K562 (cell line): ENCODE measurements around the gene ARHGEF40. TPM values are rescaled to one million over a fixed set of nuclear protein-coding genes. Genes with fewer than 3 reads are reported as not detected.

Source experiments
- ARID2 ChIP-seq: fragments of 450-650 bp; IDR thresholded peaks from 2 replicates; pipeline ENCODE4 v1.6.1; 2017; ENCODE audit warnings: antibody characterized with exemption, mild to moderate bottlenecking
- CBX5 ChIP-seq: IDR thresholded peaks from 2 replicates; pipeline ENCODE4 v1.6.1; 2014; ENCODE audit warnings: low read depth, borderline replicate concordance
- COPS2 ChIP-seq: fragments of 450-650 bp; conservative IDR thresholded peaks from 2 replicates; pipeline ENCODE4 v1.6.1; 2016; ENCODE audit warnings: mild to moderate bottlenecking, moderate library complexity
- E2F1 ChIP-seq: sonication (generic); formaldehyde crosslinking; IDR thresholded peaks from 2 replicates; pipeline ENCODE4 v1.8.1; 2023; ENCODE audit warnings: mild to moderate bottlenecking, missing genetic modification reagents, moderate library complexity
- EGR1 ChIP-seq: fragments of 450-650 bp; conservative IDR thresholded peaks from 2 replicates; pipeline ENCODE4 v1.6.1; 2017; ENCODE audit warnings: mild to moderate bottlenecking
- EHMT2 ChIP-seq: fragments of 450-650 bp; IDR thresholded peaks from 2 replicates; pipeline ENCODE4 v1.6.1; 2018; ENCODE audit warnings: antibody characterized with exemption
- ERF ChIP-seq: fragments of 450-650 bp; formaldehyde crosslinking; IDR thresholded peaks from 2 replicates; pipeline ENCODE4 v1.4.0; 2020; ENCODE audit warnings: mild to moderate bottlenecking, mixed read lengths
- L3MBTL2 ChIP-seq: fragments of 450-650 bp; IDR thresholded peaks from 2 replicates; pipeline ENCODE4 v1.6.1; 2016; ENCODE audit warnings: mild to moderate bottlenecking, moderate library complexity
- MEIS2 ChIP-seq: fragments of 450-650 bp; IDR thresholded peaks from 2 replicates; pipeline ENCODE4 v1.6.1; 2014; ENCODE audit warnings: mild to moderate bottlenecking; ENCODE audit not compliant: partially characterized antibody
- NR2F6 ChIP-seq: fragments of 450-650 bp; formaldehyde crosslinking; IDR thresholded peaks from 2 replicates; pipeline ENCODE4 v1.4.0; 2020; ENCODE audit warnings: mild to moderate bottlenecking
- PHTF2 ChIP-seq: fragments of 250-450 bp; sonication (Bioruptor Pico); IDR thresholded peaks from 2 replicates; pipeline ENCODE4 v1.5.0; 2021; ENCODE audit warnings: mild to moderate bottlenecking
- RAD51 ChIP-seq: fragments of 450-650 bp; IDR thresholded peaks from 2 replicates; pipeline ENCODE4 v1.7.1; 2016; ENCODE audit warnings: low read depth, mild to moderate bottlenecking, borderline replicate concordance
- SREBF1 ChIP-seq: fragments of 150-350 bp; IDR thresholded peaks from 2 replicates; pipeline ENCODE4 v1.6.1; 2014; ENCODE audit warnings: antibody characterized with exemption, low read depth, low read length, borderline replicate concordance
- TEAD4 ChIP-seq, 2 experiments: sonication (generic) in 1 of 2; formaldehyde crosslinking in 1 of 2; IDR thresholded peaks; 2 replicates each; pipeline versions ENCODE4 v1.6.1 to v1.8.0; 2012 to 2022; ENCODE audit warnings: borderline replicate concordance in 1 of 2, inconsistent platforms in 1 of 2, low read length in 1 of 2, mild to moderate bottlenecking in 1 of 2, missing genetic modification reagents in 1 of 2
- ZNF217 ChIP-seq: sonication (generic); formaldehyde crosslinking; IDR thresholded peaks from 2 replicates; pipeline ENCODE4 v1.8.0; 2022; ENCODE audit warnings: mild to moderate bottlenecking, missing genetic modification reagents
- polyA plus RNA-seq, 8 experiments: library from polyadenylated mRNA; depleted of rRNA in 4 of 8; stranded (reverse) in 5 of 8; unstranded in 3 of 8; fragments of >200 nt; fragmentation: Nextera tagmentation in 2 of 8; fragmentation: Illumina TruSeq in 1 of 8; extraction: Ambion mirVana in 2 of 8; extraction: Trizol in 1 of 8; gene quantifications; 2 replicates each; pipeline versions ENCODE4 v1.2.1 to v1.2.3, GENCODE V29; 2011 to 2014; ENCODE audit warnings: inconsistent platforms in 1 of 8, missing spikeins in 1 of 8
- total RNA-seq, 7 experiments: library from RNA; depleted of rRNA in 6 of 7; stranded (reverse); fragments of >200 nt in 6 of 7; fragmentation: Illumina TruSeq in 2 of 7; extraction: Trizol in 2 of 7; gene quantifications; 2 replicates each; pipeline versions ENCODE4 v1.2.1 to v1.2.3, GENCODE V29; 2011 to 2021; ENCODE audit warnings: low replicate concordance in 1 of 7
- TF ChIP-seq, protein P1 (sequence below): fragments of 450-650 bp; formaldehyde crosslinking; IDR thresholded peaks from 2 replicates; pipeline ENCODE4 v1.4.0; 2020; ENCODE audit warnings: mild to moderate bottlenecking, moderate library complexity
- TF ChIP-seq, protein P2 (sequence below): sonication (generic); IDR thresholded peaks from 2 replicates; pipeline ENCODE4 v1.6.1; 2016
- TF ChIP-seq, protein P3 (sequence below): sonication (generic); formaldehyde crosslinking; IDR thresholded peaks from 2 replicates; pipeline ENCODE4 v1.8.1; 2023; ENCODE audit warnings: mild to moderate bottlenecking, missing genetic modification reagents
- TF ChIP-seq, protein P4 (sequence below): fragments of 150-350 bp; IDR thresholded peaks from 2 replicates; pipeline ENCODE4 v1.6.1; 2014; ENCODE audit warnings: low read depth, mild to moderate bottlenecking, low read length, borderline replicate concordance

ARHGEF40 gene
- total and polyA plus RNA-seq, 9 of the 15 experiments (the other 6 are each of a cell fraction or from before 2014, with no cell fraction given), result 0.42 to 6.3 (median 3.8) TPM

GRCh38 chr14:21101802-21102413 is 31.8 kb downstream of the ARHGEF40 start (continued):
- peak; percentile 41 for TF ChIP-seq EGR1
- TF ChIP-seq COPS2, result no peak
- TF ChIP-seq L3MBTL2, result 0 out of 2 replicates have a peak, but pooled peaks have one; percentile 23
- TF ChIP-seq, protein P1, sequence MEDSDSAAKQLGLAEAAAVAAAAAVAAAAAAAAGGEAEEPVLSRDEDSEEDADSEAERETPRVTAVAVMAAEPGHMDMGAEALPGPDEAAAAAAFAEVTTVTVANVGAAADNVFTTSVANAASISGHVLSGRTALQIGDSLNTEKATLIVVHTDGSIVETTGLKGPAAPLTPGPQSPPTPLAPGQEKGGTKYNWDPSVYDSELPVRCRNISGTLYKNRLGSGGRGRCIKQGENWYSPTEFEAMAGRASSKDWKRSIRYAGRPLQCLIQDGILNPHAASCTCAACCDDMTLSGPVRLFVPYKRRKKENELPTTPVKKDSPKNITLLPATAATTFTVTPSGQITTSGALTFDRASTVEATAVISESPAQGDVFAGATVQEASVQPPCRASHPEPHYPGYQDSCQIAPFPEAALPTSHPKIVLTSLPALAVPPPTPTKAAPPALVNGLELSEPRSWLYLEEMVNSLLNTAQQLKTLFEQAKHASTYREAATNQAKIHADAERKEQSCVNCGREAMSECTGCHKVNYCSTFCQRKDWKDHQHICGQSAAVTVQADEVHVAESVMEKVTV, result no peak
- 0 out of 2 replicates have a peak, but pooled peaks have one; percentile 20 for TF ChIP-seq TEAD4 (IDR thresholded peaks at IDR 0.05; ENCODE audit: low read length)
- TF ChIP-seq TEAD4 (CRISPR knock-in tag; IDR thresholded peaks at IDR 0.05; ENCODE audit: borderline replicate concordance), result no peak
- TF ChIP-seq ARID2, result no peak
- no peak for TF ChIP-seq ZNF217 (CRISPR knock-in tag)
- TF ChIP-seq, protein P2, sequence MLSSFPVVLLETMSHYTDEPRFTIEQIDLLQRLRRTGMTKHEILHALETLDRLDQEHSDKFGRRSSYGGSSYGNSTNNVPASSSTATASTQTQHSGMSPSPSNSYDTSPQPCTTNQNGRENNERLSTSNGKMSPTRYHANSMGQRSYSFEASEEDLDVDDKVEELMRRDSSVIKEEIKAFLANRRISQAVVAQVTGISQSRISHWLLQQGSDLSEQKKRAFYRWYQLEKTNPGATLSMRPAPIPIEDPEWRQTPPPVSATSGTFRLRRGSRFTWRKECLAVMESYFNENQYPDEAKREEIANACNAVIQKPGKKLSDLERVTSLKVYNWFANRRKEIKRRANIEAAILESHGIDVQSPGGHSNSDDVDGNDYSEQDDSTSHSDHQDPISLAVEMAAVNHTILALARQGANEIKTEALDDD, result no peak
- no peak for TF ChIP-seq CBX5
- no peak for TF ChIP-seq E2F1 (CRISPR knock-in tag)
- TF ChIP-seq NR2F6 (CRISPR knock-in tag), result no peak
- no peak for TF ChIP-seq PHTF2
- TF ChIP-seq, protein P3, sequence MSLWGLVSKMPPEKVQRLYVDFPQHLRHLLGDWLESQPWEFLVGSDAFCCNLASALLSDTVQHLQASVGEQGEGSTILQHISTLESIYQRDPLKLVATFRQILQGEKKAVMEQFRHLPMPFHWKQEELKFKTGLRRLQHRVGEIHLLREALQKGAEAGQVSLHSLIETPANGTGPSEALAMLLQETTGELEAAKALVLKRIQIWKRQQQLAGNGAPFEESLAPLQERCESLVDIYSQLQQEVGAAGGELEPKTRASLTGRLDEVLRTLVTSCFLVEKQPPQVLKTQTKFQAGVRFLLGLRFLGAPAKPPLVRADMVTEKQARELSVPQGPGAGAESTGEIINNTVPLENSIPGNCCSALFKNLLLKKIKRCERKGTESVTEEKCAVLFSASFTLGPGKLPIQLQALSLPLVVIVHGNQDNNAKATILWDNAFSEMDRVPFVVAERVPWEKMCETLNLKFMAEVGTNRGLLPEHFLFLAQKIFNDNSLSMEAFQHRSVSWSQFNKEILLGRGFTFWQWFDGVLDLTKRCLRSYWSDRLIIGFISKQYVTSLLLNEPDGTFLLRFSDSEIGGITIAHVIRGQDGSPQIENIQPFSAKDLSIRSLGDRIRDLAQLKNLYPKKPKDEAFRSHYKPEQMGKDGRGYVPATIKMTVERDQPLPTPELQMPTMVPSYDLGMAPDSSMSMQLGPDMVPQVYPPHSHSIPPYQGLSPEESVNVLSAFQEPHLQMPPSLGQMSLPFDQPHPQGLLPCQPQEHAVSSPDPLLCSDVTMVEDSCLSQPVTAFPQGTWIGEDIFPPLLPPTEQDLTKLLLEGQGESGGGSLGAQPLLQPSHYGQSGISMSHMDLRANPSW (CRISPR knock-in tag), result no peak
- TF ChIP-seq ERF (CRISPR knock-in tag), result no peak
- TF ChIP-seq SREBF1, result no peak
- peak; percentile 74 for TF ChIP-seq MEIS2
- TF ChIP-seq, protein P4, sequence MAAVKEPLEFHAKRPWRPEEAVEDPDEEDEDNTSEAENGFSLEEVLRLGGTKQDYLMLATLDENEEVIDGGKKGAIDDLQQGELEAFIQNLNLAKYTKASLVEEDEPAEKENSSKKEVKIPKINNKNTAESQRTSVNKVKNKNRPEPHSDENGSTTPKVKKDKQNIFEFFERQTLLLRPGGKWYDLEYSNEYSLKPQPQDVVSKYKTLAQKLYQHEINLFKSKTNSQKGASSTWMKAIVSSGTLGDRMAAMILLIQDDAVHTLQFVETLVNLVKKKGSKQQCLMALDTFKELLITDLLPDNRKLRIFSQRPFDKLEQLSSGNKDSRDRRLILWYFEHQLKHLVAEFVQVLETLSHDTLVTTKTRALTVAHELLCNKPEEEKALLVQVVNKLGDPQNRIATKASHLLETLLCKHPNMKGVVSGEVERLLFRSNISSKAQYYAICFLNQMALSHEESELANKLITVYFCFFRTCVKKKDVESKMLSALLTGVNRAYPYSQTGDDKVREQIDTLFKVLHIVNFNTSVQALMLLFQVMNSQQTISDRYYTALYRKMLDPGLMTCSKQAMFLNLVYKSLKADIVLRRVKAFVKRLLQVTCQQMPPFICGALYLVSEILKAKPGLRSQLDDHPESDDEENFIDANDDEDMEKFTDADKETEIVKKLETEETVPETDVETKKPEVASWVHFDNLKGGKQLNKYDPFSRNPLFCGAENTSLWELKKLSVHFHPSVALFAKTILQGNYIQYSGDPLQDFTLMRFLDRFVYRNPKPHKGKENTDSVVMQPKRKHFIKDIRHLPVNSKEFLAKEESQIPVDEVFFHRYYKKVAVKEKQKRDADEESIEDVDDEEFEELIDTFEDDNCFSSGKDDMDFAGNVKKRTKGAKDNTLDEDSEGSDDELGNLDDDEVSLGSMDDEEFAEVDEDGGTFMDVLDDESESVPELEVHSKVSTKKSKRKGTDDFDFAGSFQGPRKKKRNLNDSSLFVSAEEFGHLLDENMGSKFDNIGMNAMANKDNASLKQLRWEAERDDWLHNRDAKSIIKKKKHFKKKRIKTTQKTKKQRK, result no peak
- 0 out of 2 replicates have a peak, but pooled peaks have one; percentile 12 for TF ChIP-seq EHMT2
- TF ChIP-seq RAD51, result no peak
